ENCODE data around the gene SERINC1.
A peak's percentile ranks its signal among the peaks of the same experiment; 100 is the strongest.
"Not testable (repeated sequence)": the region's sequence is repeated elsewhere in the genome, so short reads cannot be mapped to it uniquely, and the experiment has no call there.

Gene SERINC1

GRCh38 chr6:122471107-122472021 is at the start of gene SERINC1:
Gene SERINC1, minus strand, starts transcription at chr6:122471807. Its CDS starts 70 bp downstream, at chr6:122471737.
- DNase-seq, result peak; percentile 97

- no peak for DNase-seq
Observed at GRCh38 chr6:122511193-122511924, 39.8 kb upstream of the SERINC1 start.

- DNase-seq, result not testable (repeated sequence)
Observed at GRCh38 chr6:122505170-122505569, 33.6 kb upstream of the SERINC1 start.

GRCh38 chr6:122501475-122501874 is 29.9 kb upstream of the SERINC1 start:
- DNase-seq, result no peak

GRCh38 chr6:122495612-122496011 is 24.0 kb upstream of the SERINC1 start:
- peak; percentile 63 for DNase-seq

- no peak for DNase-seq
Observed at GRCh38 chr6:122494665-122495272, 23.2 kb upstream of the SERINC1 start.

- DNase-seq, result peak; percentile 88
Observed at GRCh38 chr6:122491919-122492555, 20.4 kb upstream of the SERINC1 start.

- no peak for DNase-seq
Observed at GRCh38 chr6:122490607-122491006, 19.0 kb upstream of the SERINC1 start.

GRCh38 chr6:122484760-122485159 is 13.2 kb upstream of the SERINC1 start:
- DNase-seq, result peak; percentile 73

- DNase-seq, result no peak
Observed at GRCh38 chr6:122482750-122483080, 11.1 kb upstream of the SERINC1 start.

- DNase-seq, result peak; percentile 75
Observed at GRCh38 chr6:122476131-122476530, 4.5 kb upstream of the SERINC1 start.

- no peak for DNase-seq
Observed at GRCh38 chr6:122472022-122472340, 374 bp upstream of the SERINC1 start.

- DNase-seq, result no peak
Observed at GRCh38 chr6:122461885-122462284, 9.7 kb downstream of the SERINC1 start.

GRCh38 chr6:122459865-122460416 is 11.7 kb downstream of the SERINC1 start:
- not testable (repeated sequence) for DNase-seq

- no peak for DNase-seq
Observed at GRCh38 chr6:122459240-122459639, 12.4 kb downstream of the SERINC1 start.

- DNase-seq, result no peak
Observed at GRCh38 chr6:122458087-122458486, 13.5 kb downstream of the SERINC1 start.

GRCh38 chr6:122455116-122455515 is 16.5 kb downstream of the SERINC1 start:
- peak; percentile 52 for DNase-seq

- DNase-seq, result no peak
Observed at GRCh38 chr6:122454673-122455072, 16.9 kb downstream of the SERINC1 start.

GRCh38 chr6:122452509-122452908 is 19.1 kb downstream of the SERINC1 start:
- no peak for DNase-seq

- DNase-seq, result no peak
Observed at GRCh38 chr6:122449069-122449468, 22.5 kb downstream of the SERINC1 start.

- no peak for DNase-seq
Observed at GRCh38 chr6:122445274-122445673, 26.3 kb downstream of the SERINC1 start.

GRCh38 chr6:122438975-122439374 is 32.6 kb downstream of the SERINC1 start:
- DNase-seq, result peak; percentile 11

- no peak for DNase-seq
Observed at GRCh38 chr6:122432816-122433215, 38.8 kb downstream of the SERINC1 start.
